Activated naive CD8-positive, alpha-beta T cell treated with anti-CD3 and anti-CD28 coated beads for 36 hours (primary cell): Measurements from ENCODE around the gene ATP2B1. TPM values are rescaled to one million over a fixed set of nuclear protein-coding genes. Genes with fewer than 3 reads are reported as not detected.

Experiments used
- DNase-seq: peaks from one replicate; pipeline ENCODE4 v3.0.0; 2021
- H3K27ac Mint-ChIP-seq: one replicate; pipeline ENCODE4 v1.8.0; 2022; ENCODE audit warnings: mild to moderate bottlenecking, moderate library complexity, mixed read lengths
- H3K27me3 Mint-ChIP-seq: one replicate; pipeline ENCODE4 v1.8.0; 2022; ENCODE audit warnings: mild to moderate bottlenecking, mixed read lengths
- H3K36me3 Mint-ChIP-seq: one replicate; pipeline ENCODE4 v1.8.0; 2021; ENCODE audit warnings: mild to moderate bottlenecking, mixed read lengths
- H3K4me1 Mint-ChIP-seq: one replicate; pipeline ENCODE4 v1.8.0; 2021; ENCODE audit warnings: mixed read lengths
- H3K4me3 Mint-ChIP-seq: one replicate; pipeline ENCODE4 v1.8.0; 2022; ENCODE audit warnings: mild to moderate bottlenecking, moderate library complexity, mixed read lengths
- H3K9me3 Mint-ChIP-seq: one replicate; pipeline ENCODE4 v1.8.0; 2022; ENCODE audit warnings: mixed read lengths
- total RNA-seq, 2 experiments: library from RNA; stranded (reverse); gene quantifications; one replicate each; pipeline ENCODE4 v1.2.3, GENCODE V29; 2021

Gene ATP2B1
- total RNA-seq, 2 experiments from 2014 or later = 25.7 to 27.7 TPM

- H3K27ac Mint-ChIP-seq = no peak overlapping the region
- H3K4me1 Mint-ChIP-seq = peaks cover 51% of the 10 kb centered on the region
- no peaks in the 10 kb centered on the region for H3K27me3 Mint-ChIP-seq
- H3K4me3 Mint-ChIP-seq = no peak overlapping the region
- H3K36me3 Mint-ChIP-seq = peaks cover 16% of the 10 kb centered on the region
- no peak for DNase-seq
- peaks cover 3% of the 10 kb centered on the region for H3K9me3 Mint-ChIP-seq
Measured at GRCh38 chr12:89689306-89689705, 19.3 kb downstream of the ATP2B1 start.

- no peak overlapping the region for H3K27ac Mint-ChIP-seq
- H3K9me3 Mint-ChIP-seq = peaks cover 23% of the 10 kb centered on the region
- H3K4me1 Mint-ChIP-seq = peaks cover 37% of the 10 kb centered on the region
- DNase-seq = no peak
- H3K4me3 Mint-ChIP-seq = no peak overlapping the region
- peaks cover 41% of the 10 kb centered on the region for H3K36me3 Mint-ChIP-seq
- no peaks in the 10 kb centered on the region for H3K27me3 Mint-ChIP-seq
Measured at GRCh38 chr12:89686311-89686710, 22.3 kb downstream of the ATP2B1 start.

GRCh38 chr12:89685363-89685972 lies 23.2 kb downstream of the ATP2B1 start:
- DNase-seq = no peak
- H3K9me3 Mint-ChIP-seq = peaks cover 29% of the 10 kb centered on the region
- H3K4me1 Mint-ChIP-seq = peaks cover 30% of the 10 kb centered on the region
- no peaks in the 10 kb centered on the region for H3K27me3 Mint-ChIP-seq
- H3K36me3 Mint-ChIP-seq = peaks cover 47% of the 10 kb centered on the region
- no peak overlapping the region for H3K4me3 Mint-ChIP-seq
- no peak overlapping the region for H3K27ac Mint-ChIP-seq

GRCh38 chr12:89684136-89684535 lies 24.5 kb downstream of the ATP2B1 start:
- Mint-ChIP-seq H3K36me3 (peaks cover 59% of the 10 kb centered on the region), H3K9me3 (peaks cover 37% of the 10 kb centered on the region), H3K27me3 (no peaks in the 10 kb centered on the region), H3K4me1 (peaks cover 36% of the 10 kb centered on the region), H3K4me3 (no peak overlapping the region), H3K27ac (no peak overlapping the region)
- DNase-seq = no peak

- Mint-ChIP-seq H3K4me1 (peaks cover 41% of the 10 kb centered on the region), H3K4me3 (no peak overlapping the region), H3K36me3 (peaks cover 59% of the 10 kb centered on the region), H3K27me3 (no peaks in the 10 kb centered on the region), H3K27ac (no peak overlapping the region), H3K9me3 (peaks cover 35% of the 10 kb centered on the region)
- DNase-seq = no peak
Measured at GRCh38 chr12:89682284-89682683, 26.4 kb downstream of the ATP2B1 start.

GRCh38 chr12:89680409-89680808 lies 28.2 kb downstream of the ATP2B1 start:
- Mint-ChIP-seq H3K27ac (no peak overlapping the region), H3K4me1 (peaks cover 44% of the 10 kb centered on the region), H3K27me3 (no peaks in the 10 kb centered on the region), H3K4me3 (no peak overlapping the region), H3K36me3 (peaks cover 52% of the 10 kb centered on the region), H3K9me3 (peaks cover 35% of the 10 kb centered on the region)
- no peak for DNase-seq

GRCh38 chr12:89679631-89680030 lies 29.0 kb downstream of the ATP2B1 start:
- Mint-ChIP-seq H3K4me3 (no peak overlapping the region), H3K27ac (peak overlapping the region; percentile 4), H3K9me3 (peaks cover 35% of the 10 kb centered on the region), H3K27me3 (no peaks in the 10 kb centered on the region), H3K4me1 (peaks cover 40% of the 10 kb centered on the region), H3K36me3 (peaks cover 45% of the 10 kb centered on the region)
- no peak for DNase-seq

GRCh38 chr12:89678225-89678624 lies 30.4 kb downstream of the ATP2B1 start:
- Mint-ChIP-seq H3K4me1 (peaks cover 49% of the 10 kb centered on the region), H3K27me3 (no peaks in the 10 kb centered on the region), H3K4me3 (no peak overlapping the region), H3K36me3 (peaks cover 35% of the 10 kb centered on the region), H3K27ac (no peak overlapping the region), H3K9me3 (peaks cover 25% of the 10 kb centered on the region)
- no peak for DNase-seq

- Mint-ChIP-seq H3K9me3 (peaks cover 16% of the 10 kb centered on the region), H3K4me1 (peaks cover 58% of the 10 kb centered on the region), H3K27me3 (no peaks in the 10 kb centered on the region), H3K27ac (no peak overlapping the region), H3K36me3 (peaks cover 23% of the 10 kb centered on the region), H3K4me3 (no peak overlapping the region)
- DNase-seq = no peak
Measured at GRCh38 chr12:89676930-89677329, 31.7 kb downstream of the ATP2B1 start.

- Mint-ChIP-seq H3K27me3 (no peaks in the 10 kb centered on the region), H3K27ac (no peak overlapping the region), H3K4me1 (peaks cover 62% of the 10 kb centered on the region), H3K36me3 (peaks cover 16% of the 10 kb centered on the region), H3K9me3 (peaks cover under 1% of the 10 kb centered on the region), H3K4me3 (no peak overlapping the region)
- no peak for DNase-seq
Measured at GRCh38 chr12:89674326-89674942, 34.2 kb downstream of the ATP2B1 start.

- Mint-ChIP-seq H3K27me3 (no peaks in the 10 kb centered on the region), H3K9me3 (no peaks in the 10 kb centered on the region), H3K4me1 (peaks cover 64% of the 10 kb centered on the region)
Measured at GRCh38 chr12:89673603-89674002, 35.0 kb downstream of the ATP2B1 start.

GRCh38 chr12:89672589-89672979 lies 36.1 kb downstream of the ATP2B1 start:
- Mint-ChIP-seq H3K9me3 (no peaks in the 10 kb centered on the region), H3K36me3 (peaks cover 29% of the 10 kb centered on the region), H3K27ac (no peak overlapping the region), H3K4me3 (no peak overlapping the region), H3K4me1 (peaks cover 63% of the 10 kb centered on the region), H3K27me3 (no peaks in the 10 kb centered on the region)
- no peak for DNase-seq

More at GRCh38 chr12:89673603-89674002, 35.0 kb downstream of the ATP2B1 start:
- Mint-ChIP-seq H3K36me3 (peaks cover 22% of the 10 kb centered on the region), H3K27ac (no peak overlapping the region), H3K4me3 (no peak overlapping the region)
- no peak for DNase-seq

- no peak for DNase-seq
- no peak overlapping the region for H3K27ac Mint-ChIP-seq
- no peaks in the 10 kb centered on the region for H3K27me3 Mint-ChIP-seq
- H3K4me1 Mint-ChIP-seq = peaks cover 66% of the 10 kb centered on the region
- peaks cover 40% of the 10 kb centered on the region for H3K36me3 Mint-ChIP-seq
- H3K9me3 Mint-ChIP-seq = no peaks in the 10 kb centered on the region
- no peak overlapping the region for H3K4me3 Mint-ChIP-seq
Measured at GRCh38 chr12:89671469-89671868, 37.2 kb downstream of the ATP2B1 start.

GRCh38 chr12:89669197-89669596 lies 39.4 kb downstream of the ATP2B1 start:
- Mint-ChIP-seq H3K9me3 (no peaks in the 10 kb centered on the region), H3K4me1 (peaks cover 75% of the 10 kb centered on the region), H3K27me3 (no peaks in the 10 kb centered on the region), H3K36me3 (peaks cover 44% of the 10 kb centered on the region), H3K4me3 (no peak overlapping the region), H3K27ac (no peak overlapping the region)
- DNase-seq = no peak

GRCh38 chr12:89665556-89665955 lies 43.1 kb downstream of the ATP2B1 start:
- Mint-ChIP-seq H3K36me3 (peaks cover 37% of the 10 kb centered on the region), H3K4me1 (peaks cover 67% of the 10 kb centered on the region), H3K4me3 (no peak overlapping the region), H3K27ac (no peak overlapping the region), H3K9me3 (no peaks in the 10 kb centered on the region), H3K27me3 (no peaks in the 10 kb centered on the region)
- no peak for DNase-seq

GRCh38 chr12:89664441-89664840 lies 44.2 kb downstream of the ATP2B1 start:
- DNase-seq = no peak
- Mint-ChIP-seq H3K9me3 (no peaks in the 10 kb centered on the region), H3K4me1 (peaks cover 66% of the 10 kb centered on the region), H3K27me3 (no peaks in the 10 kb centered on the region), H3K36me3 (peaks cover 34% of the 10 kb centered on the region), H3K4me3 (no peak overlapping the region), H3K27ac (peak overlapping the region; percentile 9)
